Vagina (tissue), 2 donors: ENCODE data around the gene PLA2G7. TPM values are rescaled to one million over a fixed set of nuclear protein-coding genes. Genes with fewer than 3 reads are reported as not detected.

Experiments used
- DNase-seq, 2 donors: peaks; one replicate each; pipeline ENCODE4 v3.0.0-alpha.2; 2017; ENCODE audit errors: extremely low spot score in 2 of 2
- H3K27ac ChIP-seq: fragments of 200-600 bp; sonication (generic); one replicate; pipeline ENCODE4 v1.5.1; 2019
- H3K27me3 ChIP-seq: fragments of 200-600 bp; sonication (generic); one replicate; pipeline ENCODE4 v1.5.1; 2019
- H3K36me3 ChIP-seq, 2 donors: fragments of 200-600 bp; sonication (generic); one replicate each; pipeline ENCODE4 v1.5.1; 2017 to 2019
- H3K4me1 ChIP-seq: fragments of 200-600 bp; sonication (generic); one replicate; pipeline ENCODE4 v1.5.1; 2019
- H3K4me3 ChIP-seq, 2 donors: fragments of 200-600 bp; sonication (generic); 1 replicate in 1 of 2; 2 replicates in 1 of 2; pipeline ENCODE4 v1.5.1; 2016 to 2019
- H3K9me3 ChIP-seq: fragments of 200-600 bp; sonication (generic); one replicate; pipeline ENCODE4 v1.5.1; 2019
- CTCF ChIP-seq, 3 experiments: fragments of 450-650 bp in 2 of 3; fragments of 200-600 bp in 1 of 3; sonication (generic) in 1 of 3; IDR thresholded peaks; one replicate each; pipeline ENCODE4 v1.5.1; 2017 to 2019; ENCODE audit warnings: antibody characterized with exemption in 3 of 3, mild to moderate bottlenecking in 2 of 3, moderate library complexity in 2 of 3
- POLR2A ChIP-seq, 2 donors: fragments of 450-650 bp; IDR thresholded peaks; one replicate each; pipeline ENCODE4 v1.6.1; 2017; ENCODE audit warnings: antibody characterized with exemption in 2 of 2, mild to moderate bottlenecking in 2 of 2, moderate library complexity in 2 of 2
- POLR2AphosphoS5 ChIP-seq, 2 donors: sonication (generic); formaldehyde crosslinking; IDR thresholded peaks; one replicate each; pipeline ENCODE4 v1.9.0; 2017; ENCODE audit warnings: antibody characterized with exemption in 2 of 2, mild to moderate bottlenecking in 2 of 2, low read depth in 1 of 2; ENCODE audit not compliant: insufficient read depth in 1 of 2
- intact Hi-C: fragments of 100-400 bp; cut with DNase I; formaldehyde crosslinking; loops from one replicate; pipeline ENCODE4 v1.15.1; 2023
- total RNA-seq: library from RNA; depleted of rRNA; stranded (reverse); fragments of >200 nt; gene quantifications from one replicate; pipeline ENCODE4 v1.2.3, GENCODE V29; 2016

Gene PLA2G7
- total RNA-seq, 1 donor from 2014 or later, result not detected

GRCh38 chr6:46676604-46677313 lies 58.4 kb downstream of the PLA2G7 start:
- Histone ChIP-seq H3K36me3 (no peaks in the 10 kb centered on the region), H3K27me3 (no peaks in the 10 kb centered on the region), H3K4me1 (no peaks in the 10 kb centered on the region), H3K9me3 (no peaks in the 10 kb centered on the region), H3K27ac (no peak overlapping the region), H3K4me3 (no peak overlapping the region)
- no peak for DNase-seq
- no peak for TF ChIP-seq POLR2AphosphoS5 (IDR thresholded peaks at IDR 0.05; ENCODE audit: insufficient read depth in 1 of 2, low read depth in 1 of 2)
- TF ChIP-seq POLR2A (IDR thresholded peaks at IDR 0.05), result no peak
- TF ChIP-seq CTCF (IDR thresholded peaks at IDR 0.05), result no peak
- intact Hi-C loops, result no loop called here

- TF ChIP-seq CTCF (IDR thresholded peaks at IDR 0.05) (no peak), POLR2A (IDR thresholded peaks at IDR 0.05) (no peak), POLR2AphosphoS5 (IDR thresholded peaks at IDR 0.05; ENCODE audit: insufficient read depth in 1 of 2, low read depth in 1 of 2) (no peak)
- Histone ChIP-seq H3K27me3 (no peaks in the 10 kb centered on the region), H3K4me1 (no peaks in the 10 kb centered on the region), H3K36me3 (no peaks in the 10 kb centered on the region), H3K4me3 (no peak overlapping the region), H3K27ac (no peak overlapping the region), H3K9me3 (no peaks in the 10 kb centered on the region)
- intact Hi-C loops, result no loop called here
- DNase-seq, result no peak
Observed at GRCh38 chr6:46674410-46674809, 60.8 kb downstream of the PLA2G7 start.

- H3K27me3 ChIP-seq, result no peaks in the 10 kb centered on the region
- H3K4me1 ChIP-seq, result no peaks in the 10 kb centered on the region
- no peak overlapping the region for H3K27ac ChIP-seq
- no peaks in the 10 kb centered on the region for H3K9me3 ChIP-seq
- no peak for DNase-seq
- no peak overlapping the region for H3K4me3 ChIP-seq
- H3K36me3 ChIP-seq, result peaks cover 0 to 10% of the 10 kb centered on the region in 2 donors
- TF ChIP-seq POLR2AphosphoS5 (IDR thresholded peaks at IDR 0.05; ENCODE audit: insufficient read depth in 1 of 2, low read depth in 1 of 2) (no peak), CTCF (IDR thresholded peaks at IDR 0.05) (no peak), POLR2A (IDR thresholded peaks at IDR 0.05) (no peak)
- intact Hi-C loops, result no loop called here
Observed at GRCh38 chr6:46667377-46667776, 67.8 kb downstream of the PLA2G7 start.

GRCh38 chr6:46661483-46661882 lies 73.7 kb downstream of the PLA2G7 start:
- peaks cover 0 to 10% of the 10 kb centered on the region in 2 donors for H3K36me3 ChIP-seq
- DNase-seq, result no peak

More at GRCh38 chr6:46661483-46661882, 73.7 kb downstream of the PLA2G7 start:
- Histone ChIP-seq H3K27me3 (no peaks in the 10 kb centered on the region), H3K27ac (no peak overlapping the region), H3K4me1 (no peaks in the 10 kb centered on the region), H3K4me3 (no peak overlapping the region), H3K9me3 (no peaks in the 10 kb centered on the region)
- intact Hi-C loops, result no loop called here
- TF ChIP-seq POLR2AphosphoS5 (IDR thresholded peaks at IDR 0.05; ENCODE audit: insufficient read depth in 1 of 2, low read depth in 1 of 2) (no peak), POLR2A (IDR thresholded peaks at IDR 0.05) (no peak), CTCF (IDR thresholded peaks at IDR 0.05) (no peak)
